ENCODE data around the gene PLBD2.

Gene PLBD2

GRCh38 chr12:113408756-113409298 lies 50.4 kb downstream of the PLBD2 start:
- H3K9me3 ChIP-seq (ENCODE audit: insufficient read depth, low read depth, low read length), result no peaks in the 10 kb centered on the region
- no peaks in the 10 kb centered on the region for H3F3A ChIP-seq (ENCODE audit: low read depth)
- no peak for TF ChIP-seq EZH2phosphoT487 (IDR thresholded peaks at IDR 0.05; ENCODE audit: borderline replicate concordance)
- TF ChIP-seq CTCF (conservative IDR thresholded peaks at IDR 0.05; ENCODE audit: low read length), result no peak
- H3K4me1 ChIP-seq (ENCODE audit: insufficient read depth, low read length, poor library complexity, severe bottlenecking), result no peaks in the 10 kb centered on the region
- no peaks in the 10 kb centered on the region for H3K27me3 ChIP-seq (ENCODE audit: insufficient read depth, low read length, poor library complexity, severe bottlenecking)
- H3K4me3 ChIP-seq (ENCODE audit: low read length, poor library complexity, severe bottlenecking), result no peak overlapping the region
- no peak overlapping the region for H3K9ac ChIP-seq (ENCODE audit: low read depth, low read length, poor library complexity, severe bottlenecking)
- no peak overlapping the region for H3K4me2 ChIP-seq (ENCODE audit: low read depth, low read length, poor library complexity, severe bottlenecking)
- no peaks in the 10 kb centered on the region for H3K9me2 ChIP-seq (replicated peaks; ENCODE audit: low read depth, low read length)
- H3K36me3 ChIP-seq (ENCODE audit: insufficient read depth, low read length), result no peaks in the 10 kb centered on the region
- H2AFZ ChIP-seq (ENCODE audit: low read length), result no peak overlapping the region
- no peaks in the 10 kb centered on the region for H4K20me1 ChIP-seq (ENCODE audit: insufficient read depth, low read length, poor library complexity, severe bottlenecking)
- H3K79me2 ChIP-seq (ENCODE audit: insufficient read depth, low read length), result no peaks in the 10 kb centered on the region

- no peak for TF ChIP-seq EZH2phosphoT487 (IDR thresholded peaks at IDR 0.05; ENCODE audit: borderline replicate concordance)
- no peak for TF ChIP-seq CTCF (conservative IDR thresholded peaks at IDR 0.05; ENCODE audit: low read length)
- no peaks in the 10 kb centered on the region for H3K9me3 ChIP-seq (ENCODE audit: insufficient read depth, low read depth, low read length)
- no peak overlapping the region for H2AFZ ChIP-seq (ENCODE audit: low read length)
Observed at GRCh38 chr12:113409462-113410124, 51.2 kb downstream of the PLBD2 start.

GRCh38 chr12:113413488-113413939 lies 55.1 kb downstream of the PLBD2 start:
- no peak overlapping the region for H3K4me3 ChIP-seq (ENCODE audit: low read length, poor library complexity, severe bottlenecking)
- H3K27me3 ChIP-seq (ENCODE audit: insufficient read depth, low read length, poor library complexity, severe bottlenecking), result no peaks in the 10 kb centered on the region
- no peaks in the 10 kb centered on the region for H3F3A ChIP-seq (ENCODE audit: low read depth)
- H3K9ac ChIP-seq (ENCODE audit: low read depth, low read length, poor library complexity, severe bottlenecking), result no peak overlapping the region
- no peak overlapping the region for H3K4me2 ChIP-seq (ENCODE audit: low read depth, low read length, poor library complexity, severe bottlenecking)
- no peaks in the 10 kb centered on the region for H3K36me3 ChIP-seq (ENCODE audit: insufficient read depth, low read length)
- H3K4me1 ChIP-seq (ENCODE audit: insufficient read depth, low read length, poor library complexity, severe bottlenecking), result no peaks in the 10 kb centered on the region
- TF ChIP-seq EZH2phosphoT487 (IDR thresholded peaks at IDR 0.05; ENCODE audit: borderline replicate concordance) (no peak), CTCF (conservative IDR thresholded peaks at IDR 0.05; ENCODE audit: low read length) (no peak)
- H3K9me2 ChIP-seq (replicated peaks; ENCODE audit: low read depth, low read length), result no peaks in the 10 kb centered on the region
- H4K20me1 ChIP-seq (ENCODE audit: insufficient read depth, low read length, poor library complexity, severe bottlenecking), result no peaks in the 10 kb centered on the region
- H2AFZ ChIP-seq (ENCODE audit: low read length), result no peak overlapping the region
- no peaks in the 10 kb centered on the region for H3K79me2 ChIP-seq (ENCODE audit: insufficient read depth, low read length)
- no peaks in the 10 kb centered on the region for H3K9me3 ChIP-seq (ENCODE audit: insufficient read depth, low read depth, low read length)

More at GRCh38 chr12:113409462-113410124, 51.2 kb downstream of the PLBD2 start:
- no peaks in the 10 kb centered on the region for H3F3A ChIP-seq (ENCODE audit: low read depth)
- no peak overlapping the region for H3K4me3 ChIP-seq (ENCODE audit: low read length, poor library complexity, severe bottlenecking)
- H3K4me2 ChIP-seq (ENCODE audit: low read depth, low read length, poor library complexity, severe bottlenecking), result no peak overlapping the region
- H3K4me1 ChIP-seq (ENCODE audit: insufficient read depth, low read length, poor library complexity, severe bottlenecking), result no peaks in the 10 kb centered on the region
- no peak overlapping the region for H3K9ac ChIP-seq (ENCODE audit: low read depth, low read length, poor library complexity, severe bottlenecking)
- no peaks in the 10 kb centered on the region for H3K9me2 ChIP-seq (replicated peaks; ENCODE audit: low read depth, low read length)
- H3K27me3 ChIP-seq (ENCODE audit: insufficient read depth, low read length, poor library complexity, severe bottlenecking), result no peaks in the 10 kb centered on the region
- no peaks in the 10 kb centered on the region for H3K36me3 ChIP-seq (ENCODE audit: insufficient read depth, low read length)
- no peaks in the 10 kb centered on the region for H3K79me2 ChIP-seq (ENCODE audit: insufficient read depth, low read length)
- H4K20me1 ChIP-seq (ENCODE audit: insufficient read depth, low read length, poor library complexity, severe bottlenecking), result no peaks in the 10 kb centered on the region

All from Loucy (cell line).